GM12878 (cell line): ENCODE measurements around the gene HIBCH. TPM values are rescaled to one million over a fixed set of nuclear protein-coding genes. Genes with fewer than 3 reads are reported as not detected.

ENCODE experiments used
- ATAC-seq: fragments of 200-7000 bp; cut with Tn5 transposase; 3 replicates; pipeline ENCODE4 v1.9.1; 2020; ENCODE audit warnings: mild to moderate bottlenecking, moderate library complexity
- BruUV-seq: library from RNA; stranded (reverse); fragments of 400-500 nt; replicated peaks from 2 replicates; lab custom pipeline; 2021; lab: Mats Ljungman, UMichigan
- CTCF ChIA-PET: fragments of 300-600 bp; sonication (Branson Sonifier 250); formaldehyde crosslinking; extraction: SDS; loops from one replicate; lab custom pipeline; 2021; ENCODE audit warnings: inconsistent platforms; lab: Yijun Ruan, JAX
- POLR2A ChIA-PET: fragments of 350-600 bp; formaldehyde crosslinking; extraction: SDS; loops from one replicate; lab custom pipeline; 2021; ENCODE audit warnings: inconsistent platforms; lab: Charles Lee
- RAD21 ChIA-PET: fragments of 300-600 bp; sonication (Branson Sonifier 250); formaldehyde crosslinking; loops from one replicate; lab custom pipeline; 2023; ENCODE audit warnings: antibody characterized with exemption; ENCODE audit not compliant: unreplicated experiment; lab: Charles Lee
- SMC1A ChIA-PET: fragments of 300-600 bp; sonication (Branson Sonifier 250); formaldehyde crosslinking; loops from one replicate; lab custom pipeline; 2023; ENCODE audit not compliant: unreplicated experiment, uncharacterized antibody; lab: Charles Lee
- DNase-seq: peaks from one replicate; pipeline ENCODE4 v3.0.0-alpha.2; 2011; ENCODE audit warnings: low read depth, low spot score
- FAIRE-seq: peaks from 3 replicates; lab custom pipeline; 2011; peaks lifted over from hg19 to GRCh38; lab: Jason Lieb, UNC
- H2AFZ ChIP-seq: 2 replicates; pipeline ENCODE4 v1.6.0; 2011; ENCODE audit warnings: low read depth, low read length, control low read depth; ENCODE audit not compliant: control insufficient read depth
- H3K27ac ChIP-seq: 2 replicates; pipeline ENCODE4 v1.5.1; 2011; ENCODE audit warnings: control low read depth; ENCODE audit not compliant: control insufficient read depth, insufficient read depth
- H3K27me3 ChIP-seq, 2 experiments: replicated peaks in 1 of 2; 2 replicates each; pipeline versions ENCODE4 v1.6.0 to v1.6.1; 2011; ENCODE audit warnings: low read length in 1 of 2; ENCODE audit not compliant: control insufficient read depth in 2 of 2, insufficient read depth in 2 of 2
- H3K36me3 ChIP-seq, 2 experiments: 2 replicates each; pipeline ENCODE4 v1.5.1; 2011; ENCODE audit warnings: low read length in 1 of 2; ENCODE audit not compliant: control insufficient read depth in 2 of 2, insufficient read depth in 2 of 2
- H3K4me1 ChIP-seq: 2 replicates; pipeline ENCODE4 v1.6.1; 2011; ENCODE audit warnings: mild to moderate bottlenecking, low read length, moderate library complexity, mixed read lengths; ENCODE audit not compliant: control insufficient read depth, insufficient read depth
- H3K4me2 ChIP-seq: 2 replicates; pipeline ENCODE4 v1.6.0; 2011; ENCODE audit warnings: control low read depth; ENCODE audit not compliant: control insufficient read depth, insufficient read depth
- H3K4me3 ChIP-seq: fragments of 200-600 bp; sonication (generic); 2 replicates; pipeline ENCODE4 v1.5.1; 2016
- H3K79me2 ChIP-seq: 2 replicates; pipeline ENCODE4 v1.6.0; 2011; ENCODE audit warnings: low read length; ENCODE audit not compliant: control insufficient read depth, insufficient read depth
- H3K9ac ChIP-seq: 2 replicates; pipeline ENCODE4 v1.8.0; 2011; ENCODE audit warnings: low read length, control low read depth, mixed read lengths; ENCODE audit not compliant: control insufficient read depth, insufficient read depth
- H3K9me3 ChIP-seq: replicated peaks from 3 replicates; pipeline ENCODE4 v1.5.1; 2011; ENCODE audit warnings: mild to moderate bottlenecking, low read length; ENCODE audit not compliant: control insufficient read depth, insufficient read depth
- H4K20me1 ChIP-seq: 2 replicates; pipeline ENCODE4 v1.6.0; 2011; ENCODE audit not compliant: control insufficient read depth, insufficient read depth
- BACH1 ChIP-seq: fragments of 450-650 bp; IDR thresholded peaks from 2 replicates; pipeline ENCODE4 v1.6.1; 2017; ENCODE audit warnings: mild to moderate bottlenecking, borderline replicate concordance
- BCLAF1 ChIP-seq: fragments of 450-650 bp; IDR thresholded peaks from 2 replicates; pipeline ENCODE4 v1.6.1; 2017; ENCODE audit warnings: antibody characterized with exemption, mild to moderate bottlenecking, moderate library complexity
- TCF7 ChIP-seq: IDR thresholded peaks from 2 replicates; pipeline ENCODE4 v1.6.1; 2014; ENCODE audit warnings: antibody characterized with exemption, borderline replicate concordance
- WGBS: methylation state at CpG from one replicate; pipeline ENCODE4 v1.1.6; 2016; ENCODE audit warnings: low lambda C conversion rate; ENCODE audit not compliant: insufficient replicate concordance, insufficient coverage; ENCODE audit errors: missing lambda C conversion rate; 5-methylcytosine and 5-hydroxymethylcytosine counted together
- in situ Hi-C: fragments of 300-500 bp; cut with MboI; formaldehyde crosslinking; loops from 9 replicates; pipeline ENCODE4 v1.14.3; 2018; ENCODE audit warnings: mixed read lengths
- intact Hi-C: fragments of 100-400 bp; cut with micrococcal nuclease; formaldehyde crosslinking; loops from one replicate; pipeline ENCODE4 v1.14.2; 2022; ENCODE audit not compliant: unreplicated experiment
- polyA plus RNA-seq, 11 experiments: library from polyadenylated mRNA; depleted of rRNA in 4 of 11; unstranded in 6 of 11; stranded (reverse) in 5 of 11; fragments of >200 nt; fragmentation: Nextera tagmentation in 4 of 11; fragmentation: Illumina TruSeq in 1 of 11; extraction: Ambion mirVana in 4 of 11; extraction: Trizol in 1 of 11; gene quantifications; 1 replicate in 1 of 11; 2 replicates in 10 of 11; pipeline versions ENCODE4 v1.2.1 to v1.2.3, GENCODE V29; 2011 to 2016; ENCODE audit warnings: inconsistent platforms in 2 of 11, missing spikeins in 2 of 11, low read depth in 1 of 11
- total RNA-seq, 4 experiments: library from RNA; depleted of rRNA in 3 of 4; stranded (reverse); fragments of >200 nt in 3 of 4; fragmentation: Illumina TruSeq in 1 of 4; extraction: Trizol in 1 of 4; gene quantifications; 2 replicates each; pipeline versions ENCODE4 v1.2.1 to v1.2.3, GENCODE V29; 2013 to 2021

The HIBCH gene
- total and polyA plus RNA-seq, 10 of the 15 experiments (the other 5 are each of a cell fraction or from before 2014, with no cell fraction given): 22.3 to 81.0 (median 37.4) TPM

- Histone ChIP-seq H3K27me3 (no peaks in the 10 kb centered on the region), H3K9me3 (no peaks in the 10 kb centered on the region), H3K4me3 (peak overlapping the region; percentile 1; the same call in 1 of the 2 replicates), H3K9ac (no peak overlapping the region), H3K27ac (no peak overlapping the region), H3K79me2 (peaks cover 25% of the 10 kb centered on the region), H3K4me1 (peaks cover 2% of the 10 kb centered on the region; the same call in 1 of the 2 replicates), H3K4me2 (peak overlapping the region; percentile 65), H4K20me1 (no peaks in the 10 kb centered on the region), H2AFZ (no peak overlapping the region), H3K36me3 (no peaks in the 10 kb centered on the region)
- CTCF ChIA-PET: interaction anchor here (1.3 to 5.2 kb wide), 4 partner anchors 225 to 365 kb away, joined by 3 to 34 read pairs (median 9); no protein-coding TSS in a partner anchor
- no peak for FAIRE-seq
- SMC1A ChIA-PET: interaction anchor here (1.0 kb wide), 1 partner anchor 226 kb away, joined by 3 read pairs; no protein-coding TSS in a partner anchor
- no TSS peak for BruUV-seq
- no peak for DNase-seq
- in situ Hi-C loops (no loop called here), intact Hi-C loops (loop anchor here (5.0 kb wide), 2 partner anchors 133 to 533 kb away; partner anchors contain the start of genes ORMDL1 and PMS1)
- TF ChIP-seq BACH1 (no peak), TCF7 (no peak), BCLAF1 (0 out of 2 replicates have a peak, but pooled peaks have one; percentile 38)
- RAD21 ChIA-PET: interaction anchor here (0.9 kb wide), 1 partner anchor 226 kb away, joined by 5 read pairs; no protein-coding TSS in a partner anchor
- 33% methylated on average over 2 of the region's 2 CpGs for WGBS
- ATAC-seq: no peak
- POLR2A ChIA-PET: no interaction called here
Measured at GRCh38 chr2:190315273-190315672, 4.4 kb downstream of the HIBCH start.
